AG04450 (cell line): Measurements from ENCODE around the gene BBS9. TPM values are rescaled to one million over a fixed set of nuclear protein-coding genes. Genes with fewer than 3 reads are reported as not detected.

ENCODE experiments used
- CTCF ChIA-PET: fragments of 300-600, 350-600 bp; formaldehyde crosslinking; extraction: SDS; loops from one replicate; lab custom pipeline; 2022; ENCODE audit warnings: antibody characterized with exemption, inconsistent platforms; lab: Charles Lee
- POLR2A ChIA-PET: fragments of 350-600 bp; formaldehyde crosslinking; extraction: SDS; loops from one replicate; lab custom pipeline; 2021; ENCODE audit warnings: antibody characterized with exemption, inconsistent platforms; lab: Yijun Ruan, JAX
- DNase-seq: peaks from one replicate; pipeline ENCODE4 v3.0.0-alpha.2; 2011; ENCODE audit warnings: low read depth, low spot score
- H3K27ac ChIP-seq: one replicate; pipeline ENCODE4 v1.5.1; 2012; ENCODE audit warnings: low read depth, low read length, control low read depth
- H3K27me3 ChIP-seq: one replicate; pipeline ENCODE4 v1.6.0; 2012; ENCODE audit warnings: low read length; ENCODE audit not compliant: control insufficient read depth, insufficient read depth
- H3K4me3 ChIP-seq: 2 replicates; pipeline ENCODE4 v1.5.1; 2011; ENCODE audit warnings: mild to moderate bottlenecking, low read depth, low read length, control low read depth
- H3K9me3 ChIP-seq: 2 replicates; pipeline ENCODE4 v1.5.1; 2012; ENCODE audit warnings: low read length; ENCODE audit not compliant: control insufficient read depth, insufficient read depth
- CTCF ChIP-seq: IDR thresholded peaks from 2 replicates; pipeline ENCODE4 v1.5.1; 2011; ENCODE audit warnings: low read depth, low read length, control low read depth, inconsistent platforms
- polyA plus RNA-seq: library from polyadenylated mRNA; depleted of rRNA; stranded (reverse); fragments of >200 nt; gene quantifications from 2 replicates; pipeline ENCODE4 v1.2.3, GENCODE V29; 2011

The BBS9 gene
- polyA plus RNA-seq, 1 experiment: 15.6 TPM

GRCh38 chr7:33278095-33278494 lies 148.7 kb downstream of the BBS9 start:
- no peak for TF ChIP-seq CTCF
- Histone ChIP-seq H3K27me3 (no peaks in the 10 kb centered on the region), H3K4me3 (no peak overlapping the region), H3K27ac (no peak overlapping the region), H3K9me3 (peaks cover 3% of the 10 kb centered on the region; the same call in 1 of the 2 replicates)
- ChIA-PET CTCF (no interaction called here), POLR2A (no interaction called here)
- no peak for DNase-seq

DNA sequence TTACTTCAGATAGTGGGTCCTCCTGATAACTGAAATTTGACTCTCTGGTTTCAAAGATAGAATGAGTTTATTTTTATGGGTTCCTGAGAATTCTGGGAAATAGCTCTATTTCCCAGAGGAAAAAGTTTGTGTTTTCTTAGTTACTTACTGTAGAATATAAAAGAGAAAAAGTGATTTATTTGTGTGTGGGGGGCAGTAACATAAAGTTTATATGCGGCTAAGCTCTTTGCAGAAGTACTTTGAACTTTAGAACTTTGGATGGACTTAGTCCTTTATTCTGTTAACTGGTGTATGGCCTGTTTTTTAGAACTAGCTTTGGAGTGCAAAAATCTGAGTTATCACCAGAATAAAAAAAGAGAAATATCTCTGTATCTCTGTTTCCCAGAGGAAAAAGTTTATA lies 157.1 kb downstream of the BBS9 start:
- TF ChIP-seq CTCF: no peak
- Histone ChIP-seq H3K9me3 (no peaks in the 10 kb centered on the region), H3K4me3 (no peak overlapping the region), H3K27me3 (no peaks in the 10 kb centered on the region), H3K27ac (no peak overlapping the region)
- CTCF ChIA-PET: no interaction called here
- no peak for DNase-seq
- POLR2A ChIA-PET: no interaction called here

DNA sequence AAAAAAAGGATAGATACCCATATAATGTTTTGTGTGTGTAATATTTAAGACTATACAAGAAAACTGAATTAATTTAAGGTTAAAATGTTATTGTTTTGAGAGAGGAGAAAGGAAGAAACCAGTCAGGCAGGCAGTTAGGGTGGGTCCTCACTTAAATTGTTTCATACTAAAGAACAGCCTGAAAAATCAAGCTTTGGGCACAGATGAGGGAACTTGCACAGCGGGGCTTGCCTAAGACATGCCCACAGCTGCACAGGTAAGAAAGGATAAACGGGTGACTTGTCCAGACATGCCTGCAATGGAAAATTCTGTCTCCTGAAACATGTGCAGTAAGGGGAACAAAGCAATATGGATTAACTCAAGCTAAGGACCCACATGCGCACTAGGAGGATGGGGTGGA lies 158.4 kb downstream of the BBS9 start:
- no peaks in the 10 kb centered on the region for H3K9me3 ChIP-seq
- H3K27me3 ChIP-seq: no peaks in the 10 kb centered on the region
- no peak overlapping the region for H3K27ac ChIP-seq
- DNase-seq: no peak
- POLR2A ChIA-PET: no interaction called here
- CTCF ChIA-PET: no interaction called here
- no peak overlapping the region for H3K4me3 ChIP-seq
- TF ChIP-seq CTCF: no peak

GRCh38 chr7:33298848-33299247 lies 169.5 kb downstream of the BBS9 start:
- TF ChIP-seq CTCF: no peak
- ChIA-PET CTCF (interaction anchor here (1.4 kb wide), 1 partner anchor 55 kb away, joined by 3 read pairs; no protein-coding TSS in a partner anchor), POLR2A (no interaction called here)
- no peak for DNase-seq
- Histone ChIP-seq H3K27ac (no peak overlapping the region), H3K27me3 (no peaks in the 10 kb centered on the region), H3K4me3 (no peak overlapping the region), H3K9me3 (0 out of 2 replicates have a peak, but pooled peaks cover 5% of the 10 kb centered on the region)

GRCh38 chr7:33299425-33299824 lies 170.1 kb downstream of the BBS9 start:
- CTCF ChIA-PET: interaction anchor here (1.4 kb wide), 1 partner anchor 56 kb away, joined by 3 read pairs; no protein-coding TSS in a partner anchor
- peaks cover 9% of the 10 kb centered on the region; the same call in 1 of the 2 replicates for H3K9me3 ChIP-seq
- H3K4me3 ChIP-seq: no peak overlapping the region
- POLR2A ChIA-PET: no interaction called here
- no peak for TF ChIP-seq CTCF
- DNase-seq: no peak
- no peak overlapping the region for H3K27ac ChIP-seq
- no peaks in the 10 kb centered on the region for H3K27me3 ChIP-seq
